A549 (cell line): ENCODE measurements around the gene ESPNL. TPM values are rescaled to one million over a fixed set of nuclear protein-coding genes. Genes with fewer than 3 reads are reported as not detected.

ENCODE experiments used
- ATAC-seq, 2 experiments: fragments of 200-7000 bp in 1 of 2; fragments of >200 bp in 1 of 2; cut with Nextera tagmentation in 1 of 2; cut with Tn5 transposase in 1 of 2; 3 replicates each; pipeline versions ENCODE4 v1.8.0 to v1.9.1; 2018 to 2020; ENCODE audit warnings: mild to moderate bottlenecking in 1 of 2, moderate library complexity in 1 of 2
- CTCF ChIA-PET: fragments of 300-600 bp; sonication (Branson Sonifier 250); formaldehyde crosslinking; extraction: SDS; loops from one replicate; lab custom pipeline; 2021; ENCODE audit warnings: antibody characterized with exemption, inconsistent platforms; lab: Yijun Ruan, JAX
- POLR2A ChIA-PET: fragments of 350-600 bp; formaldehyde crosslinking; extraction: SDS; loops from one replicate; lab custom pipeline; 2021; ENCODE audit warnings: antibody characterized with exemption, inconsistent platforms; lab: Yijun Ruan, JAX
- DNase-seq, 2 experiments: peaks; one replicate each; pipeline versions ENCODE4 v3.0.0 to v3.0.0-alpha.2; 2011 to 2016; ENCODE audit warnings: low read depth in 1 of 2, low spot score in 1 of 2
- FAIRE-seq: peaks from 2 replicates; lab custom pipeline; 2011; peaks lifted over from hg19 to GRCh38; lab: Jason Lieb, UNC
- H3K27ac ChIP-seq, 2 experiments: fragments of >200 bp; sonication (Bioruptor Twin); formaldehyde crosslinking; 3 replicates each; pipeline ENCODE4 v1.5.1; 2016 to 2017
- H3K4me1 ChIP-seq: fragments of >200 bp; sonication (Bioruptor Twin); formaldehyde crosslinking; 3 replicates; pipeline ENCODE4 v1.6.1; 2016
- H3K4me2 ChIP-seq: fragments of >200 bp; sonication (Bioruptor Twin); formaldehyde crosslinking; 3 replicates; pipeline ENCODE4 v1.6.1; 2016
- H3K4me3 ChIP-seq: fragments of >200 bp; sonication (Bioruptor Twin); formaldehyde crosslinking; 3 replicates; pipeline ENCODE4 v1.5.1; 2016
- H3K9me3 ChIP-seq: fragments of >200 bp; sonication (Bioruptor Twin); formaldehyde crosslinking; 3 replicates; pipeline ENCODE4 v1.6.1; 2016
- ATOH8 ChIP-seq: fragments of 250-450 bp; sonication (Bioruptor Pico); IDR thresholded peaks from 2 replicates; pipeline ENCODE4 v1.5.0; 2020; ENCODE audit warnings: low read depth, mild to moderate bottlenecking, moderate library complexity
- EHF ChIP-seq: fragments of 250-450 bp; sonication (Bioruptor Pico); IDR thresholded peaks from 2 replicates; pipeline ENCODE4 v1.5.0; 2020; ENCODE audit warnings: mild to moderate bottlenecking
- FOSB ChIP-seq: fragments of 250-450 bp; sonication (Bioruptor Pico); IDR thresholded peaks from 2 replicates; pipeline ENCODE4 v1.5.0; 2020; ENCODE audit warnings: mild to moderate bottlenecking, moderate library complexity
- GATA3 ChIP-seq: IDR thresholded peaks from 2 replicates; pipeline ENCODE4 v1.6.1; 2012; ENCODE audit warnings: borderline replicate concordance
- HEYL ChIP-seq: fragments of 250-450 bp; sonication (Bioruptor Pico); IDR thresholded peaks from 2 replicates; pipeline ENCODE4 v1.8.0; 2021; ENCODE audit warnings: mild to moderate bottlenecking, moderate library complexity
- HOXB5 ChIP-seq: fragments of 250-450 bp; sonication (Bioruptor Pico); IDR thresholded peaks from 2 replicates; pipeline ENCODE4 v1.5.0; 2020; ENCODE audit warnings: mild to moderate bottlenecking, moderate library complexity
- JUN ChIP-seq, 2 experiments: fragments of >200 bp; sonication (Bioruptor Twin); formaldehyde crosslinking; IDR thresholded peaks; 2 replicates in 1 of 2; 3 replicates in 1 of 2; pipeline ENCODE4 v1.6.1; 2016 to 2017
- KDM5A ChIP-seq: fragments of 200-600 bp; sonication (generic); IDR thresholded peaks from 2 replicates; pipeline ENCODE4 v1.6.1; 2016; ENCODE audit warnings: antibody characterized with exemption, mild to moderate bottlenecking
- MAX ChIP-seq: IDR thresholded peaks from 2 replicates; pipeline ENCODE4 v1.6.1; 2012
- MAZ ChIP-seq: fragments of 150-350 bp; IDR thresholded peaks from 2 replicates; pipeline ENCODE4 v1.6.1; 2014; ENCODE audit warnings: antibody characterized with exemption, low read depth, low read length, borderline replicate concordance
- NPAS2 ChIP-seq: fragments of 250-450 bp; sonication (Bioruptor Pico); IDR thresholded peaks from 2 replicates; pipeline ENCODE4 v1.8.0; 2022; ENCODE audit warnings: mild to moderate bottlenecking, moderate library complexity, borderline replicate concordance
- NR3C1 ChIP-seq: fragments of >200 bp; sonication (Bioruptor Twin); formaldehyde crosslinking; IDR thresholded peaks from 3 replicates; pipeline ENCODE4 v1.6.1; 2017
- POLR2AphosphoS2 ChIP-seq: conservative IDR thresholded peaks from 2 replicates; pipeline ENCODE4 v1.6.1; 2012; ENCODE audit warnings: low read length, improper control_type of control experiment, inconsistent platforms
- REST ChIP-seq: fragments of 200-600 bp; sonication (generic); IDR thresholded peaks from 2 replicates; pipeline ENCODE4 v1.6.1; 2016; ENCODE audit warnings: antibody characterized with exemption, mild to moderate bottlenecking, moderate library complexity
- TP53 ChIP-seq: fragments of 250-450 bp; sonication (Bioruptor Pico); IDR thresholded peaks from 2 replicates; pipeline ENCODE4 v1.5.0; 2021; ENCODE audit warnings: mild to moderate bottlenecking, moderate library complexity
- ZFP36 ChIP-seq: fragments of 450-650 bp; IDR thresholded peaks from 2 replicates; pipeline ENCODE4 v1.6.1; 2014; ENCODE audit warnings: borderline replicate concordance; ENCODE audit not compliant: partially characterized antibody
- WGBS: methylation state at CpG from one replicate; pipeline ENCODE4 v1.1.6; 2017; ENCODE audit errors: missing lambda C conversion rate; 5-methylcytosine and 5-hydroxymethylcytosine counted together
- polyA plus RNA-seq, 4 experiments: library from polyadenylated mRNA; depleted of rRNA in 3 of 4; stranded (reverse); fragments of >200 nt; fragmentation: RNase III in 1 of 4; extraction: RNeasy Plus Mini Kit Qiagen cat#74134 plus additional on column Dnase treatment in 1 of 4; gene quantifications; 2 replicates in 3 of 4; 3 replicates in 1 of 4; pipeline ENCODE4 v1.2.3, GENCODE V29; 2011 to 2017
- TF ChIP-seq, protein P1 (sequence below): fragments of 250-450 bp; sonication (Bioruptor Pico); IDR thresholded peaks from 2 replicates; pipeline ENCODE4 v1.5.0; 2021; ENCODE audit warnings: mild to moderate bottlenecking, moderate library complexity, borderline replicate concordance

ESPNL gene
- polyA plus RNA-seq, 2 of the 4 experiments (the other 2 are of a cell fraction): 0.04 to 0.22 TPM

GRCh38 chr2:238097201-238097987 is 2.7 kb upstream of the ESPNL start:
- CTCF ChIA-PET: no interaction called here
- POLR2A ChIA-PET: no interaction called here
- Histone ChIP-seq H3K9me3 (no peaks in the 10 kb centered on the region), H3K27ac (no peak overlapping the region), H3K4me2 (no peak overlapping the region), H3K4me3 (no peak overlapping the region), H3K4me1 (no peaks in the 10 kb centered on the region)
- WGBS: 90% methylated on average over 18 of the region's 19 CpGs
- no peak for TF ChIP-seq JUN (IDR thresholded peaks at IDR 0.05)
- no peak for TF ChIP-seq POLR2AphosphoS2
- TF ChIP-seq MAZ: no peak
- no peak for TF ChIP-seq ATOH8
- no peak for TF ChIP-seq REST
- TF ChIP-seq NPAS2: no peak
- TF ChIP-seq TP53 (CRISPR knock-in tag): no peak
- no peak for TF ChIP-seq HEYL (CRISPR knock-in tag)
- TF ChIP-seq EHF (CRISPR knock-in tag): no peak
- TF ChIP-seq MAX: no peak
- TF ChIP-seq NR3C1: no peak
- no peak for DNase-seq
- FAIRE-seq: no peak
- no peak for ATAC-seq

GRCh38 chr2:238097988-238098871 is 1.9 kb upstream of the ESPNL start:
- Histone ChIP-seq H3K27ac (no peak overlapping the region), H3K4me1 (no peaks in the 10 kb centered on the region), H3K9me3 (no peaks in the 10 kb centered on the region), H3K4me2 (no peak overlapping the region), H3K4me3 (no peak overlapping the region)
- DNase-seq (peak; percentile 71 to 84), FAIRE-seq (no peak), ATAC-seq (peak; percentile 75 to 93)
- ChIA-PET POLR2A (no interaction called here), CTCF (no interaction called here)
- 44% methylated on average over 17 of the region's 37 CpGs for WGBS
- TF ChIP-seq FOSB (no peak), KDM5A (no peak), HOXB5 (CRISPR knock-in tag) (no peak), GATA3 (no peak), ZFP36 (no peak)
- TF ChIP-seq, protein P1, sequence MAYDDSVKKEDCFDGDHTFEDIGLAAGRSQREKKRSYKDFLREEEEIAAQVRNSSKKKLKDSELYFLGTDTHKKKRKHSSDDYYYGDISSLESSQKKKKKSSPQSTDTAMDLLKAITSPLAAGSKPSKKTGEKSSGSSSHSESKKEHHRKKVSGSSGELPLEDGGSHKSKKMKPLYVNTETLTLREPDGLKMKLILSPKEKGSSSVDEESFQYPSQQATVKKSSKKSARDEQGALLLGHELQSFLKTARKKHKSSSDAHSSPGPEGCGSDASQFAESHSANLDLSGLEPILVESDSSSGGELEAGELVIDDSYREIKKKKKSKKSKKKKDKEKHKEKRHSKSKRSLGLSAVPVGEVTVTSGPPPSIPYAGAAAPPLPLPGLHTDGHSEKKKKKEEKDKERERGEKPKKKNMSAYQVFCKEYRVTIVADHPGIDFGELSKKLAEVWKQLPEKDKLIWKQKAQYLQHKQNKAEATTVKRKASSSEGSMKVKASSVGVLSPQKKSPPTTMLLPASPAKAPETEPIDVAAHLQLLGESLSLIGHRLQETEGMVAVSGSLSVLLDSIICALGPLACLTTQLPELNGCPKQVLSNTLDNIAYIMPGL (CRISPR knock-in tag): no peak
